Fibroblast of lung (primary cell): ENCODE data around the gene ENO3.
"Not testable (repeated sequence)": the region's sequence is repeated elsewhere in the genome, so short reads cannot be mapped to it uniquely, and the experiment has no call there.

Source experiments
- EZH2 ChIP-seq: IDR thresholded peaks from 2 replicates; pipeline ENCODE4 v1.5.1; 2012; ENCODE audit warnings: low read length, control low read depth, mild to moderate bottlenecking; ENCODE audit errors: missing control alignments
- TF ChIP-seq, protein P1 (sequence below), 2 donors: IDR thresholded peaks in 1 of 2; conservative IDR thresholded peaks in 1 of 2; 1 replicate in 1 of 2; 2 replicates in 1 of 2; pipeline ENCODE4 v1.5.1; 2011 to 2012; ENCODE audit warnings: low read length in 2 of 2, control low read depth in 1 of 2, inconsistent platforms in 1 of 2, low read depth in 1 of 2, mild to moderate bottlenecking in 1 of 2

- not testable (repeated sequence) for TF ChIP-seq EZH2
- TF ChIP-seq, protein P1, sequence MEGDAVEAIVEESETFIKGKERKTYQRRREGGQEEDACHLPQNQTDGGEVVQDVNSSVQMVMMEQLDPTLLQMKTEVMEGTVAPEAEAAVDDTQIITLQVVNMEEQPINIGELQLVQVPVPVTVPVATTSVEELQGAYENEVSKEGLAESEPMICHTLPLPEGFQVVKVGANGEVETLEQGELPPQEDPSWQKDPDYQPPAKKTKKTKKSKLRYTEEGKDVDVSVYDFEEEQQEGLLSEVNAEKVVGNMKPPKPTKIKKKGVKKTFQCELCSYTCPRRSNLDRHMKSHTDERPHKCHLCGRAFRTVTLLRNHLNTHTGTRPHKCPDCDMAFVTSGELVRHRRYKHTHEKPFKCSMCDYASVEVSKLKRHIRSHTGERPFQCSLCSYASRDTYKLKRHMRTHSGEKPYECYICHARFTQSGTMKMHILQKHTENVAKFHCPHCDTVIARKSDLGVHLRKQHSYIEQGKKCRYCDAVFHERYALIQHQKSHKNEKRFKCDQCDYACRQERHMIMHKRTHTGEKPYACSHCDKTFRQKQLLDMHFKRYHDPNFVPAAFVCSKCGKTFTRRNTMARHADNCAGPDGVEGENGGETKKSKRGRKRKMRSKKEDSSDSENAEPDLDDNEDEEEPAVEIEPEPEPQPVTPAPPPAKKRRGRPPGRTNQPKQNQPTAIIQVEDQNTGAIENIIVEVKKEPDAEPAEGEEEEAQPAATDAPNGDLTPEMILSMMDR (conservative IDR thresholded peaks at IDR 0.05 in 1 of 2, IDR thresholded peaks at IDR 0.05 in 1 of 2; ENCODE audit: low read depth in 1 of 2, low read length in 2 of 2) = not testable (repeated sequence)
Measured at GRCh38 chr17:4926577-4927335, 24.2 kb upstream of the ENO3 start.
